D341Med (cell line): ENCODE measurements around the gene RHBDF2.

Experiments used
- DNase-seq: peaks from one replicate; pipeline ENCODE4 v3.0.0; 2012; ENCODE audit warnings: low spot score

The RHBDF2 gene

GRCh38 chr17:76437467-76438402, 63.5 kb downstream of the RHBDF2 start:
- DNase-seq = no peak

GRCh38 chr17:76435751-76436150, 65.5 kb downstream of the RHBDF2 start:
- no peak for DNase-seq

DNA sequence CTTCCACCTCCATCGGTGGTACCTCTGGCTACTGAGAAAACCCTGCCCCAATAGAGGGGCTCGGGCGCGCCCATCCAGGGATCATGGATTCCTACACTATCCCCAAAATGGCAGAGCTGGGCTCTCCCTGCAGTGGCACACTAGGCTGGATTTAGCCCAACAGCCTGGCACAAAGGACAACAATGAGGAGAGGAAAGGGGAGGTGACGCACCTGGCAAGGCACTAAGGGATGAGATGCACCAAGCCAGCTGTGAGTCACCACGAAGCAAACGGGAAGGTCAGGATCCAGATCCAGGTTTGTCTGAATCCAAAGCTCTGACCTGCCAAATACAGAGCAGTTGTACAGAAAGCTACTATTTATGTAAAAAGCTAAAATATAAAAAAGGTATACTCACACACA, 66.4 kb downstream of the RHBDF2 start:
- no peak for DNase-seq

- no peak for DNase-seq
These were observed 67.5 kb downstream of the RHBDF2 start for GRCh38 chr17:76433693-76434092.

DNA sequence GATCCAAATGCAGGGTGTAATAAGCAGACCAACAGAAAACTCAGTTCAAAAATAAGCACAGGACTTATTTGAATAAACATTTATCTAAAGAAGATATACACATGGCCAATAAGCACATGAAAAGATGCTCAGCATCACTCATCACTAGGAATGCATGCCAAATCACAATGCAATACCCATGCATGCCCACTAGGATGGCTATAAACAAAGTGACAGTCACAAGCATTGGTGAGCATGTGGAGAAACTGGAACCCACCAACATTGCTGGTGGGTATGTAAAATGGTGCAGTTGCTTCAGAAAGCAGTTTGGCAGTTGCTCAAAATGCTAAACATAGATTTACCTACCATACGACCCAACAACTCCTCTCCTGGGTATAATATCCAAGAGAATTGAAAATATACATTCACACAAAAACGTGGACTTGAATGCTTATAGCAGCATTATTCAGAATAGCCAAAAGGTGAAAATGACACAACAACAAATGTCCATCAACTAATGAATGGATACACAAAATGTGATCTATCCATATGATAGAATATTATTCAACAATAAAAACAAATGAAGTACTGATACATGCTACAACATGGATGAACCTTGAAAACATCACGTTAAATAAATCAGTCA, 68.4 kb downstream of the RHBDF2 start:
- DNase-seq = no peak

DNA sequence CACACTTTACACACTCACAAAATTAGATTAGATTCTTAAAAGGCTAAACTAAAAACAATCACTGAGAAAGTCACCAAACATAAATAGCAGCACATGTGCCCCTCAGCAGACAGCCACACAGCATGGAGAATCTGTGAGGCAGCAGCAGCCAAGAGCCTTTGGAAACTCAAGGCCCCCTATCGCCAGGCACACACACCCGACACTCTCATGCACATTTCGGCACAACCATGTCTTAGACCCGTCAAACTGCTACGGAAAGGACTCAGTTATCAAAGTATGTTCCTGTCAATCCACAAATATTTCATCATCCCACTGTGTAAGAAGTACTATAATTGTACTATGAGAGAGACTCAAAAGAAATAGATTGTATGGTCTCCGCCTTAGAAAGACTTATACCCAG, 69.2 kb downstream of the RHBDF2 start:
- DNase-seq = no peak

DNA sequence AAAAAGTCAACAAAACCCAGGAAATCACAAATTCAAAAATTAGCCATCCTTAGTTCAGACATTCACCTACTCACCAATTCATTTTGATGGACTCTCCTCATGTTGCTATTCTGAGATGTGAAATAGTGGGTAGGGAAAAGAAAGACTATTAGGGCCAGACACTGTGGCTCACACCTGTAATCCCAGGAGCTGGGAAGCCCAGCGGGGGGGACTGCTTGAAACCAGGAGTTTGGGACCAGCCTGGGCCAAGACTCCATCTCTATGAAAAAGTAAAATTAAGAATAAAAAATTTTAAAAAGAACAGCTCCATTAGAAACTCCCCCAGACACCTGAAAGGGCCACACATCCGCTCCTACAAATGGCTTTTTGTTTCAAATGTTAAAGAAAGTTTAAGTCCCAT, 69.7 kb downstream of the RHBDF2 start:
- DNase-seq = no peak

DNA sequence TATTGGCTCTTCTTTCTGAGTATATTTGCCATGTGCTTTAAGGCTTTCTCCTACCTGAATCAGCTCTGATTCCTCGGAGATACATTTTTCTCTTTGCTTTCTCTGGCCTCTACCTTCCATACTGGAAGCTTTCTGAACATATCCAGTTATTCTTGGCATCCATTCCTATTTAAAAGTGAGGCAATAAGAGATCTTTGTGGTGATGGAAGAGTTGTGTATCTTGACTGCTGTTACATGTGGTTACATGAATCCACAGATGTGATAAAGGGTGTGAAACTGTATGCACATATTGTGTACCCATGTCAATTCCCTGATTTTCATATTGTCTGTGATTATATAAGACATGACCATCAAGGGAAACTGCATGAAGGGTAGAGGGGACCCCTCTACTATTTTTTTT, 72.7 kb downstream of the RHBDF2 start:
- no peak for DNase-seq

DNA sequence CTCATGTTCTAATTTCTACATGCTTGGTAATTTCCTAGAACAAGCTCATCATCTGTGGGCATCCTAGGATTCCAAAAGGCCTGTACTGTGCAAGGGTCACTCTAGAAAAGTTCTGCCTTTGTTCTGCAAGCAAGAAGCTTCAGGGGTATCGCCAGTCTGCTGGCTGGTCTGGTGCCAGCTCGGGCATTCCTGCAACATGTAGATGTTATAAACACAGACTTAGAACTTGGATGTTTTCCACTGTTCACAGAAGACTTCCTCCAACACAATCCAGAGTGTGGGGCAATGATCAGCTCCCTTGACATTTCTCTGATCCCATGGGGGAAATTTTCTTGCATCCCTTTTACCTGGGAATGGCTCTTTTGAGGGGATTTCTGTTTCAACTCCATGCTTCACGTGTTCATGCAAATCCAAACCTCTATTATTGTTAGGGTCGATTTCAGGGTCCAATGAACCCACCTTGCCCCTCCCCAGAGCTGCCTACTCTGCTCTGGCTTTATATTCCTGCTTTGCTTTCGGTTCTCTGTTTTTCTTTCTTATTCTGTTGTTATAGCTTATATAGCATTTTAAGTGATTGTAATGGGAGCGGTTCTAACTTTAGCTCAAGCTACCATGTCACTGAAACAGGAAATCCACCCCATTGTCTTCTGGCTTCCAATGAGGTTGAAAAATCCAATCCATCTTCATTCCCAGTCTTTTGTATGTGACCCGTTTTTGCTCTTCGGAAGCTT, 73.6 kb downstream of the RHBDF2 start:
- no peak for DNase-seq

DNA sequence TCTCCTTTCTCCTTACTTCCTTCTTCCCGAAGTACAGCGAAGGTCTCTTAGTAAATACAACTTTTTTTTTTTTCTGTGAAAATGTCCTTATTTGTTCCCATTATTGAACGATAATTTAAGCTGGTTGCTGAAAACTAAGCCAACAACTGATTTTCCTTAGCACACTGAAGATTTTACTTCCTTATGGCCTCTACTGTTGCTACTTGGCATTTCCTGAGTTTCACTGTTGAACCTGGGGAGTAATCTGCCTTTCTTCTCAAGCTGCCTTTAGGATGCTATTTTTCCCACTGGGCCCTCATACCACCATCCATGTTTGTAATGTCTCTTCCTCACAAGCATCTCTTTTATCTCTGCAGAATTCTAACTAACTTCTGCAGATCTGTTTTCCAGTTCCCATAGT, 74.4 kb downstream of the RHBDF2 start:
- DNase-seq = no peak

- no peak for DNase-seq
These were observed 78.4 kb downstream of the RHBDF2 start for GRCh38 chr17:76422860-76423259.

- no peak for DNase-seq
These were observed 78.8 kb downstream of the RHBDF2 start for GRCh38 chr17:76422406-76422805.

DNA sequence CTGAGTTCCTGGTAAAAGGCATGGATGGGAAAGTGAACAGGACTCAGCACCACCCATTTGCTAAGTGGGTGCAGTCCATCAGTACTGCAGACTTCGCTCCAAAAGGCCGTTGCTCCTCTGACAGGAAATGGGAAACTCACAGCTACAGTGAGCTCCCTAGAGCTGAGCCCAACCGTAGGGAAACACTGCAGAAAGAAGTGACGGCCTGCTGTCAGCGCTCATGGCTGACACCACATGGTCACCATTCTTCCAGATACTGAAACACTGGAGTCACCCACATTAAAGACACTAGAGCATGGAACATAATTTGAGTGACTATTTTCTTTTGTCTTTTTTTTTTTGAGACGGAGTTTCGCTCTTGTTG, 80.2 kb downstream of the RHBDF2 start:
- DNase-seq = no peak
